B cell (primary cell): ENCODE results near the gene FRMPD2.

ENCODE experiments used
- CTCF ChIP-seq: fragments of 200-600 bp; IDR thresholded peaks from one replicate; pipeline ENCODE4 v1.8.0; 2022; ENCODE audit warnings: antibody characterized with exemption, mild to moderate bottlenecking
- EZH2 ChIP-seq: IDR thresholded peaks from 2 replicates; pipeline ENCODE4 v1.6.1; 2012; ENCODE audit warnings: borderline replicate concordance, low read depth, mild to moderate bottlenecking, moderate library complexity, low read length; ENCODE audit not compliant: insufficient read depth, poor library complexity, severe bottlenecking

- no peak for TF ChIP-seq CTCF
- TF ChIP-seq EZH2: no peak
Observed at GRCh38 chr10:48205918-48206317, 68.6 kb downstream of the FRMPD2 start.
